GM19023 (cell line): ENCODE data around the gene AVL9.
"Not testable (repeated sequence)": the region's sequence is repeated elsewhere in the genome, so short reads cannot be mapped to it uniquely, and the experiment has no call there.

Source experiments
- ATAC-seq: cut with Tn5 transposase; IDR thresholded peaks from one replicate; pipeline ENCODE4 v1.9.1; 2021; ENCODE audit warnings: mild to moderate bottlenecking, moderate library complexity; ENCODE audit not compliant: unreplicated experiment

The AVL9 gene

GRCh38 chr7:32494946-32495297, 367 bp upstream of the AVL9 start:
- peak; percentile 3 for ATAC-seq

DNA sequence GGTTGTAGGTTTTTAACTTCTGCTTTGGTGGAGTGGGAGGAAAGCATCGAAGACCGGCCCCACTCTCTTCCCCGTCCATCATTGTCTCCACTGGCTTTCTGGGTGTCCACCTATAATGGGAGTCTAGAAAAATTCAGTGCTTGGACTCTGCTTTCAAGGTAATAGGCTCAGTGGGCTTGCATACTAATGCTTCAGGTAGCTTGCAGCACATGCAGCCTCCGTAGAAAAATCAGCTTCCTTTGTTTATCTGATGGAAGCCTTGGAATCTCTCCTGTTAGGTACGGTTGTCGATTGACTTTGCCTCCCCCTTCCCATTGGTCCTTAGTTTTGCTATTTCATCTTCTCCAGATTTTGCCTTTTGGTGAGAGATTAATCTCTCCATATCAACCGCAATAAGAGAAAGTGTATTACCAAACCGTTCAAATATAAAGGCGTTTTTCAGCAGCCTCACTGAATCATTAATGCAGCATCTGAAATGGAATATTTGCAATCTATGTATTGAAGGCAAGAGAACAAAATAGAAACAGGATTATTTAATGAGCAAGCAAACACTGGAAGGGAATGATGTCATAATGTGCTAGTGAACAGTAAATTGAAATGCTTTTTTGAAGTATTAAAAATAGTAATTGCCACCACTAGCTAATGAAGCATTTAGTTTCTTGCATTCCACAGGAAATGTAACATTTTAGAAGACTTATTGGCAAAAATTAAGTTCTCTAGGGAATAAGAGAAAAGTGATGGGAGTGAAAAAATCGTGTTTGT, 944 bp downstream of the AVL9 start:
- no peak for ATAC-seq

GRCh38 chr7:32499755-32500154, 4.5 kb downstream of the AVL9 start:
- ATAC-seq: not testable (repeated sequence)

GRCh38 chr7:32500216-32500615, 4.9 kb downstream of the AVL9 start:
- ATAC-seq: not testable (repeated sequence)

- ATAC-seq: peak; percentile 65
Observed at GRCh38 chr7:32500922-32501341, 5.6 kb downstream of the AVL9 start.

DNA sequence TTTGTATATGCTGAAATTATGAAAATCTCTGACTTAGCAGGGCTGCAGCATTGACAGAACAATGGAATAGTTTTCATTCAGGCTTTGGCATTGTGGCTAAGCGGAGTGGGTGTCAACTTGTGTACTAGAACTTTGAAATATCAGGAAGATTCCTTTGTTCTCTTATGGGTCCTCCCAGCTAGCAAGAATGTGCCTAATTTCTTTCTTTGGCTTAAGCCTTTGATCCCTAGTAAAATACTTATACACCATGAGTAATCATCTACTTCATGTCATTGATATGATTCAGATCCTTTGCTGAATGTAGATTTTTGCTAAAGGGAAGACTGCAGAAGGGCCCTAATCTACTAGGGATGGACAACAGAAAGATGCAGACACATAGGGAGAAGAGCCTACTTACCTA, 6.2 kb downstream of the AVL9 start:
- no peak for ATAC-seq

DNA sequence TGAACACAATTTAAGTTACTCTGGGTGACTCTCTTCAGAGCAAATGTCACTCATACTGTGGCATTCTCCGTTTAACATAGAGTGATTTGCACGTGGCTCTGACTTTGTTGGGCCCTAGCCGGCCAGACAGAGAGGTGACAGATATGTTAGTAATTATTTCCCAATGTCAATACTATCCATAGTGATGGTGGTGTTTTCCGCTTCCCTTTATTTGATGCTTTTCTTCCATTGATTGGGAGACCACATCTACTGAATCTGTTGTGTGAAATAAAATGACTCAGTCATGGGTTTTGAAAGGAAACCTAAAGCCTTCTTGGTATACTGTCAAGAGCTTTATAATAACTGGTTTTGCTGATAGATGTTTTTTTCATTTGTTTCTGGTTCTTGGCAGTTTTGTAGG, 7.4 kb downstream of the AVL9 start:
- no peak for ATAC-seq

GRCh38 chr7:32506266-32507054, 11.2 kb downstream of the AVL9 start:
- ATAC-seq: no peak

GRCh38 chr7:32507414-32507813, 12.1 kb downstream of the AVL9 start:
- ATAC-seq: no peak

DNA sequence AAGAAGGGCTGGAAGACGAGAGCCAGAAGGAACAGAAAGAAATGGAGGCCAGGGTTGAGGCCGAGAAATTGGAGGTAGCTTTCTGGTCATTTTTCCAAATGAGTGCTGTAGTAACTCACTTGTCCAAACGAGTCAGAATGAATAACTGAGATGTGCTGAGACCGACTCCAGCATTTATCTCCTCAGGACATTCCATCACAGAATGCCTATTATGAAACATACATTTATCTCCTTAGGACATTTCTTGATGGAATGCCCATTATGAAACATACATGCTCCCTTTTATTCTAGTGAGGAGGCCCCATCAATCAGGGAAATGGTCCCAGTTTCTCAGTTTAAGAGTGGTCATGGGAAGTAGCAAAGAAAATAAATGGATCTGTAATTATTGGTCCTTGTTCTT, 16.5 kb downstream of the AVL9 start:
- no peak for ATAC-seq

- ATAC-seq: no peak
Observed at GRCh38 chr7:32513210-32513609, 17.9 kb downstream of the AVL9 start.

DNA sequence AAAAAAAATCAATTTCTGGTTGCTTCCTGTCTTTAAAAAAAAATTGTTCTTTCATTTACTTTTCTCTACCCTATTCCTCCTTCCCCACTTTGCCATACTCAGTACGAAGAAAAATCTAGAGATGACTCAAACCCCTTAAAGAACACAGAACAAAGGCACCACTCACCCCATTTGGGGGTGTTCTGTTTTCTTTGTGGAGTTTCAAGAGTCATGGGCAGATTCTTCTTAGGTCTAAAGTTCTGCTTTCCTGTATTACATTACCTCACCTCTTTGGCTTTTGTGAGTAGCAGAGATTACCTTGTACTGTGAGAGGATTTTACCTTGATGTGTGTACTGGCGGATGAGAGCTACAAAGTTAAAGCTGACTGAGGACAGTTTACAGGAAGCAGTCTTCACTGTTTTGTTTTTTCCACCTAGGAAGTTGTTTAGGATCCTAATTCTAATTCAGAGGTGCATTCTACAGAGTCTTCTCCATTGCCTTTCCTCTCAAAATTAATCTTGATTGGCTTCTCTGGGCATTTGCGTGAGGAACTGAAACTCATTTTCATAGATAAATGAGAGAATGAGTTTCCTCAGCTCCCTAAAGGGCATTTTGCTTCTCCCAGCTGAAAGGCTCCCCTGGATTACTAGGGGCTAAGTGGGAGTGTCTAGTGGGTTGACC, 20.7 kb downstream of the AVL9 start:
- ATAC-seq: peak; percentile 74

DNA sequence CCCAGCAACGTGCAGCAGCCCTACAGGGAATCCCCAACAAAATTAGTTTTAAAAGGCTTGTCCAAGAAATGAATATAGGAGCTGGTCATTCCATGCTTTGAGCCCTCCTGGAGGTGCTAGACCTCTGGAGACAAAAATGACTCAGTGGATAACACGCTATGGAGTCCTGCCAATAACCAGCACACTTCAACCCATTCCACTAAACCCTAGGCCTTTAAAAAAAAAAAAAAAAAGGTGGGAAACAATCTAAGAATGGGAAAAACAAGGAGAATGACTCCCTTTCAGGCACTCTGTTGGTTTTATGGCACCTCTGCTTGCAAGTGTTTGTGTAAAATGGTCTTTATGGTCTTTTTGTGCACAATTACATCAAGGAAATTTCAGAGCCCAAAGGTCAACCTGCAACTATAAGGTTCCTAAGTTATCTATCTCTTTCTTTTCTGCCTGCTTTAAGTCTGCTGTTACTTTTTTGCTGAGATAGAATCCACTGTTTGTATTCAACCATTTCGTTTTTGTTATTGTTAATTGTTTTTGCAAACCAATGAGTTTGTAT, 21.3 kb downstream of the AVL9 start:
- ATAC-seq: peak; percentile 10

DNA sequence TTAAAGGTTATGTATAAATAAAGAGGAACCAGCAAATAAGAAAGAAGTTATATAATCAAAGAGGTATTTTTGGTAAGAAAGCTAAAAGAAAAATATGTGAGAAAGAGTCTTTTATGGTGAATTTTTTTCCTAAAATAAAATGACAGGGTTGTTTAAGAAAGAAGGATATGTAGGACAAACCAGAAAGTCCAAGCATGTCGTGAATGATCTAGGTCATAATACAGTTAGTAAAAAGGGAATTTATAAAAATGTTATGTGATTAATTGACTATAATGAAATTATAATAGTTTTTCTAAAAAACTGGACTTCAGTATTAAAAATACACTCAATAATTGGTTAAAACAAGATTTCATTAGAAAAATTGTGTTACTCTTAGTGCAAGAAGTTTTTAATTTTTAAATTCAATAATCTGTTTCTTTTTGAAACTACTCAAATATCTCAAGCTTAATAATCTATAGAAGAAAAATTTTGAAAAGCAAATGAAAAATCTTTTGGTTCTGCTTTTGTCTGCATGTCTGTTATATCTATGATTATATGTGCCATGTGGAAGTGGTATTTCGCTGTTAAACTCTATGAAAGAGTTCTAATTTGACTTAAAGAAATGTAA, 23.3 kb downstream of the AVL9 start:
- ATAC-seq: no peak

DNA sequence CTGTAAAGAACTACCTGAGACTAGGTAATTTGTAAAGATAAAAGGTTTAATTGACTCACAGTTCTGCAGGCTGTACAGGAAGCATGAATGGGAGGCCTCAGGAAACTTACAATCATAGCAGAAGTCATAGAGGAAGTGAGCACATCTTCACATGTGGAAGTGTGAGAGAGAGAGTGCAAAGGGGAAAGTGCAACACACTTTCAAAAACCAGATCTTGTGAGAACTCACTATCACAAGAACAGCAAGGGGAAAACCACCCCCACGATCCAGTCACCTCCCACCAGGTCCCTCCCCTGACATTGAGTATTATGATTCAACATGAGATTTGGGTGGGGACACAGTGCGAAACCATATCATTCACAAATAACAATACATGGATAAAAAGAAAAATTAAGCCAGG, 24.5 kb downstream of the AVL9 start:
- no peak for ATAC-seq

DNA sequence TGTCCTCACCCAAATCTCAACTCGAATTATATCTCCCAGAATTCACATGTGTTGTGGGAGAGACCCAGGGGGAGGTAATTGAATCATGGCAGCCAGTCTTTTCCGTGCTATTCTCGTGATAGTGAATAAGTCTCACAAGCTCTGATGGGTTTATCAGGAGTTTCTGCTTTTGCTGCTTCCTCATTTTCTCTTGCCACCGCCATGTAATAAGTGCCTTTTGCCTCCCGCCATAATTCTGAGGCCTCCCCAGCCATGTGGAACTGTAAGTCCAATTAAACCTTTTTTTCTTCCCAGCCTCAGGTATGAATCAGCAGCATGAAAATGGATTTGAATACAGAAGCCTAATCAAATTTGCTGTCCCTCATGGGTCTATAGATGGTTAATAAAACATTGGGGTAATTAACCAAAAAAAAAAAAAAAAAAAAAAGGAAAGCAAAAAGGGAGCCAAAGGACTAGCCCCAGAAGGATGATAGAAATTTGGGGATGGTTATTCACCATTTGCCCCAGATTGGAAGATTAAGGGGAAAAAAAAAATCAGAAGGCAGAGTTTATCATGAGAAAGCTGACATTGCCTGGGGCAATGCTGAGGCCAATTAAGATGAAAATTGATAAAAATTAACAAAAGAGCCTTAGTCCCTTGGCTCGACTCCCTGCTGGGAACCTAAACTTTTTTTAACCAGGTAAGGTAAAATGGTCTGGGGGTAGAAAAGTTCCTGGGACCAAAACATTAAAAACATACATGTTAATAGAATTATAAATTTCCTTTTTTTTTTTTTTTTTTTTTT, 27.6 kb downstream of the AVL9 start:
- ATAC-seq: no peak

GRCh38 chr7:32524631-32525030, 29.3 kb downstream of the AVL9 start:
- no peak for ATAC-seq

- ATAC-seq: no peak
Observed at GRCh38 chr7:32525839-32526238, 30.6 kb downstream of the AVL9 start.

GRCh38 chr7:32531402-32531801, 36.1 kb downstream of the AVL9 start:
- no peak for ATAC-seq

GRCh38 chr7:32532086-32532485, 36.8 kb downstream of the AVL9 start:
- ATAC-seq: no peak
